Activated CD8-positive, alpha-beta memory T cell treated with anti-CD3 and anti-CD28 coated beads for 48 hours (primary cell): ENCODE data around the gene PPP1R14C.

Experiments used
- DNase-seq, 3 experiments: peaks; one replicate each; pipeline ENCODE4 v3.0.0-alpha.2; 2020; ENCODE audit warnings: low read depth in 2 of 3, low spot score in 2 of 3

The PPP1R14C gene

DNA sequence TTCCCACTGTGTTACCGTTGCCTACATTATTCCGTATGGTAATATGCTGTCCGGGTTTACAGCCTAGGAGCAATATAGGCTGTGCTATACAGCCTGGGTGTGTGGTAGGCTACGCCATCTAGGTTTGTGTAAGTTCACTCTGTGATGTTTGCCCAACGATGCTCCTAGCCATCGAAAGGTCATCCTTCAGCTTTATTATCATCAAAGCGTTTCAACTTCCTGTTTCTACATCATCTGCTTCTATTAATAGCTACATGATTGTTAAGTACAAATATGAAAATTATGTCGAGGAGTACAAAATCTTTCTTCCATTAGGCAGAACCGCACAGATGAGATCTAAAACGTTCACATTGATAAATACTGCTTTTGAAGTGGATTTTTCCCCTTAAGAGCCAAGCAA is 69.9 kb downstream of the PPP1R14C start:
- no peak for DNase-seq

DNA sequence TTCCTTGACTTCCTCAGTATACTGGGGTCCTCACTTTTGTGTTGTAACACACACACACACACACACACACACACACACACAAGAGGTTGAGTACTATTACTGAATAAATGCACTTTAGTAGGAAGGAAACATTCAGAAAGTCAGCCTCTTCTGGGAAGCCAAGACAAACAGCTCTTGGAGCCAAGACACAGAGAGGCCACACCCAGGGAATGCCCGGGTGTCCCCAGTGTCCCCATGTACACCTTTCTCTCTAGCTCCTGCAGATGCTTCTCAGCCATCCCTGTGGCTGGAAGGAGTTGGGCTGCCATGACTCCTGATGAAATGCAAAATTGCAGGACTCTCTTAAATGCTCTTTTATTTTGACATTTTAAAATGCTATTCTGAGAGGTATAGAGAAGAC is 70.5 kb downstream of the PPP1R14C start:
- no peak for DNase-seq

DNA sequence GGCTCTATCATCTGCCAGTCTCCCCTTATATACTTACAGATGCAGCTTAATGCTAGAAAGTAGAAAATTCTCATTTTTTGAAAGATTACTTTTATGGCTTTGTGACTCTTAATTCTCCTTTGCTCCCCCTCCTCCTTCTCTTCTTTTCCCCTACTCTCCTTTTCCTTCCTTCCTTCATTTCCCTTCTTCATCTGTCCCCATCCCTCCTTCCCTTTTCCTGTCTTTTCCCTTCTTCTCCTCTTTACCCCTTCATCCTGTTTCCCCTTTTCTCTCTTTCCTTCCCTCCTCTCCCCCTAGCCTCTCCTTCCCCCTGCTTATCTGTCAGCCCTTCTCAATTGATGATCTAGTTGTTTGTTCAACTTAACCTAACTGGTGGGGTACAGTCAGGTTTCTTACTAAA is 71.5 kb downstream of the PPP1R14C start:
- no peak for DNase-seq

DNA sequence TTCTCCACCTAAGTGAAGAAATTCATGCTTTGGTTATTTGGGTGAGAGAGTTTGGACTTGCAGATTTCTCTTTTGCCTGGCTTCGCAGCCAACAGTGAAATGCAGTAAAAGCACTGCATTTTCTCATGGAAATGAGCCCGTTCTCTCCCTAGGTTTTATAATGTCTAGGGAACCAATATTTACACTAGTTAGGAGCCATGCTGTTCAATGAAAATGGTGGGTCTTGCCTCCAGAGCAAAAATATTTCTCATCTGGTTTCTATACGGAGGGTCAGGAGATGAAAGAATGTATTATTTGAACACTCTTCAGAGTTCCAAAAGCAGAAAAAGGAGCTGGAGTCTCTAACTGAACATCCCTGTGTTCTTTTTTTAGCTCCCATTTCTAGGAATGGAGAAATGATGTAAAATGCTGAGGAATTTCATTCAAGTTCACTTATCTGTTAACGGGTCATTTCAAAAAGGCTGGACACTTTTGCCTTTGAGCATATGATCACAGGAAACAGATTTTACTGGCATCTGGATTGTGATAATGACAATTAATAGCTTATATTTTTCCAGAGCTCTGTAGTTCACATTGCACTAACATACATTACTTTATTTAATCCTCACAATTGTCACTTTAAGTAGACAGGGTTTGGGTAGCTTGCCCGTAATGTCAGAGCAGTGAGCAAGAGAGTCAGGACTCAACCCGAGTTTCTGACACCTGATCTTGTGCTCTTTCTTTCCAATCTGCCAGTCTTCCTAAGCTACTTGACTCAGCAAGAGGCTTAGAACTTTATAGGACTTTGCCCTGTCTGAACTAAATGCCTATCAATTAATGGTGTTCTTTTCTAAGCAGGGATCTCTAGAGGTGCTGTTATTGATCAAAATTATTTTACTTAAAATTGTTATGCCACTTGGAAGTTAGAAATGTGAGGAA is 78.0 kb downstream of the PPP1R14C start:
- no peak for DNase-seq

DNA sequence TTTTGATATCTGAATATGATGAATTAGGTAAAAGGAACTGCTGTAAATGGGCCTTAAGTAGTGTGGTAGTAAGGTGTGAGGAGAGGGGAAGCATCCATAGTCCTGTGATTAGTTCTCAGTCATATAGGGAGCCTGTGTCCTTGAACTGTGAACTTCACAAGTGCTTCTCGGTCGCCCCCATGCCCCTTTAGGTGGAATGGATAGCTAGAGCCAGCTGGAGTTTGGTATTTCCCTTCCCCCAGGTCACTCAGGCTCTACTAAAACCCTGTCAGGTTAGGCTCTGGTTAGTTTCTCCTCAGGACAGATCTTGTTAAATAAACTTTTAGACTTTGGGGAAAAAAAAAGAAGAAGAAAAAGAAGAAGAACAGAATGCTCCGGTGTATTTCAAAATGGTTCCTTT is 82.0 kb downstream of the PPP1R14C start:
- DNase-seq, result no peak

DNA sequence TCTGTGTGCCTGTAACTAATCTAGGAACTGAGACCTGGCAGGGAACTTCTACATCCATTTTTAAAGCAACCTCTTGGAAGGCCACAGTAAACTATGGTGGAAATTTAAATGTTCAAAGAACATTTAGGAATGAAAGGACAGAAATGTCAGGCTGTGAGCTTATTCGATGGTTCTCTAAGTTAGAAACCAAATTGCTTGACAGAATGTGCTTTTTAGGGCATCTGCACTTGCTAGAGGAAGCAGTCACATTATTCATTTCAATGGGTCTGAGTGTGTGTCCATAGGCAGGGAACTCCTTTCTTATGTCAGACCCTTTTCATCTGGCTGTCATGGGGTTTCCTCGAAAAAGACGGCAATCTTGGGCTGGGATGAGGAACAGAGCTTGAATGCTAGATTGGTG is 84.4 kb downstream of the PPP1R14C start:
- DNase-seq, result no peak

DNA sequence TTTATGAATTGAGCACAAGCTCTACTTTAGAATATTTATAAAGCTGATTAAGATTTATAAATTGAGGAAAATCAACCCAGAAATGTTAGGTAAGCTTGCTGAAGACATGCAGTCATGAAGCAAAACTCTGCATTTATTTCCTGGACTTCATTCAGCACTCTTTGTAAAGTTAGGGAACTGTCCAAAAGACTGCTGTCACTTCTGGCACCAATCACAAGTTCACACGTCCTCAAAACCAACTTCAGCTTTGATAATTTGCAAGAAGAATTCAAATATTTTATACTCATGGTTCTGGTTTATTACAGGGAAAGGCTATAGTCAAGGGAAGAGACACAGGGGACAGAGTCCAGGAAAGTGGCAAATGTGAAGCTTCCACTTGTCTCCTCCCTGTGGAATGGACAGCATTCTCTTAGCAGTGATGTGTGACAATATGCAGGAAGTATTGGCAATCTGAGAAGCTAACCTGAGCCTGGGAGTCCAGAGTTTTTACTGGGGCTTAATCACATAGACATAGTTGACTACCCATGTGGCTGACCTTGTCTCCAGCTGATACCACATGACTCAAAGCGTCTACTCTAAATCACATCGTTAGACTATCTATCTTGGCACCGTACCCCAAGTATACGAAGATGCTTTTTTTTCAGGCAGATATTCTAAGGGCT is 85.4 kb downstream of the PPP1R14C start:
- DNase-seq, result no peak

DNA sequence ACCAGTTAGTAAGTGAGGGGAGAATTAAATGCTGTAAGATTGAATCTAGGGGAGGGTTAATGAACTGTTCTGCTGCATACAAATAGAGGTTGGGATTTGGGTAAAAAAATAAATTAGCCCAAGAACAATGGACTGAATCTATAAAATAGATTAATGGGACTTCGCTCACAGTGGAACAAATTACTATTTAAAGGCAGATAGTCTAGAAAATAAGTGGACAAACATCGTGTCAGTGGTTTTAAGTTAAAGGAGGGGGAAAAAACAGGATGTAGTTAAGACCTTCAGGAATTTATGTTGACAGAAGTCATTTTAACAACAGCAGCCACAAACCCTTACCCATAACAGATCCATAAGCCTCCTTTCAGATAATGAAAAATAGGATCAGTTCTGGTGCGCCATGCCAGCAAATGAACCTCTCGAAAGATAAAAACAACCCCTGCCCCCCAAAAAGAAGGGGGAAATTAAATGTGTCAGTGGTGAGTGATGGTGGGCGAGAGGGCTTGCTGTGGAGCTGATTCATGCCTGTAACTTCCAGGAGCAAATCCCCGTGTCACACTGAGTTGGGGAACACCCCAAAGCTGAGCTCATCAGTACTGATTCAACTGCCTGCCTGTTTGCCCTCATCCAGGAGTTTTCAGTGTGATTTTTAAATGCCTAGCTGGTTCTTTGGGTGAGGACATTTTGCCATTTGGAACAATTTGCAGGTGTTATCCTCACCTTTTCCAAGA is 86.8 kb downstream of the PPP1R14C start:
- no peak for DNase-seq

DNA sequence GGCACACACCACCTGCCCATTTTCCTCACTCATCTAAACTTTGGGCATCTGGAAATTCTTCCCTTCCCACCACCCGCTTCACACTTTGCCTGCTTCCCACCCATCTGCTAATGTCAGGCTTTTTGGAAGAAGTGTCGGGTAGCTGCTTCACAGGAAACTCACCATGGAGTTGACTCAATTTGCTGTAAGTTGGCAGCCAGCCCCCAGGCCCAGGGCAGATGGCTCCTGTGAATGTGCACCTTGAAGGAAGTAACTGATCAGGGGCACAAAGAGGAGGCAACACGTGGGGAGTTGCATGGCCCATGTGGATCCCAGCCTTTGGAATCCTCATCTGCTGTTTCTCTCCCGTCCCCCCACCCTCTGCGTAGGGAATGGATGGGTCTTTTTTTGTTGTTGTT is 87.3 kb downstream of the PPP1R14C start:
- DNase-seq, result no peak

DNA sequence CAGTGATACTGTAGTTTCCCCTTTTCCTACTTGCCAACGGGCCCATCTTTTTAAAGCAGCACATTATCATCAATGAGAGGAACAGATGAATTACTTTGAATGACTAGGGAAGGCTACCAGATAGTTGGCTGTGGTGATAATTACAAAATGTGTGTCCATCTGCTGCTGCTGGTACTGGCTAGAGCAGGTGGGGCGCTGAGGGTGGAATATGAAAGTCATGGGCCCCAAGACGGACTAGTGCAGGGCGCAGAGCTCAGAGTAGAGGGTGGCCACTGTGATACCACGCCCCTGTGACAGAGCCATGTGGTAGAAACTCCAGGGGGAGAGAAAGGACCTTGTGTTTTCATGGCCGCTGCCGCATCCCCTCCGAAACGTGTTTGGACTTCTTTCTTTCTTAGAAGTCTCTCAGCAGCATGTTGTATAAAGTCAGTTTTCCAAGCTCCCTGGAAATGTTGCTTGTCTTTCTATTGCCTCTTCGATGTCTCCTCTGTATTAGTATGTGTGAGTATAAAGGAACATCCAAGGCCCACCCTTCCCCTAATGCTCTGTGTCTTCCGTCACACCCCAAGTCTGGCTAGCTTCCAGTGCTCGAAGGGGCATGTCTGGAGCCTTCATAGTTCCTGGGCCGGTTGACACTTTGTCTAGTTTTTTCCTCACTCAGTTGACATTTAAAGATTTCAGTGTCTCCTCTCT is 88.1 kb downstream of the PPP1R14C start:
- DNase-seq, result no peak

DNA sequence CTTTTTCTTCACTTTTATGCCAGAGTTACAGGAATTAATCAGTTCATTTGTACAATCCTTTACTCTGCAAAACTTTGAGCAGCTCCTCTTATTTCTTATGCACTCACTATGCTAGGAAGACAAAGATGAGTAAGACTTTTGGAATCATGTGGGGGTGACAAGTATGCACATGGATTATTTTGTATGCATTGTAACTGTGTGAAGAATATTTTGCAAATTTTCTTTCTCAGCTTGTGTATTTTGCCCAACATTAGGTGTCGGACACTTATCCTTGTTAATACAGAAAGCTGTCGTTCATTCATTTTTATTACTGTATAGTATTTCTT is 88.6 kb downstream of the PPP1R14C start:
- DNase-seq, result no peak

DNA sequence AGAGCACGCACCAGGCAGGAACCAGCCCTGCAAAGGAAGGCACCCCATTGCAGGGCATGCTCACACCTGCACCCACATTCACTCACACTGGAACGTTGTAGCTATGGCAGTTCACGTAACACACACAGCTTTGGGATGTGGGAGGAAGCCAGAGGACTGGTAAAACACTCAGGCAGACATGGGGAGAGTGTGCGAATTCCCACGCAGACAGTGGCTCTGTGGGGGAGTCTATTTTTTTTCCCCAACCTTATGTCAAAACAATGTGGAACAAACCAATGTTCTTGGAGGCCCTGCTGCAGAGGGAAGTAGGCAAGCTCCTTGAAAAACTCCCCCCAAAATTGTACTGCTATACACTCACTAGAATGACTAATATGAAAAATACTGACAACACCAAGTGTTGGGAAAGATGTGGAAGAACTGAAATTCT is 91.0 kb downstream of the PPP1R14C start:
- no peak for DNase-seq

DNA sequence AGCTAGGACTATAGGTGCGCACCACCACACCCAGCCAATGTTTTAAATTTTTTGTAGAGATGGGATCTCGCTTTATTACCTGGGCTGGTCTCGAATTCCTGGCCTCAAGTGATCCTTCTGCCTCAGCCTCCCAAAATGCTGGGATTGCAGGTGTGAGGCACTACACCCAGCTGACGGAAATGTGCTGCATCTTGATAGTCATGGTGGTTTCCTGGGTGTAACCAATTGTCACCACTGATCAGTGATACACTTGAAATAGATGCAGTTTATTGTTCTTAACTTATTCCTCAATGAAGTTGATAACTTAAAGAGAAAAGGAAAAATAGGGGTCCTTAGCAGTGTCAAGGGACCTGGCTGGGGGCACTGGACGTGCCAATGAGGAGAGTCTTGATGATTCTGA is 92.4 kb downstream of the PPP1R14C start:
- no peak for DNase-seq

DNA sequence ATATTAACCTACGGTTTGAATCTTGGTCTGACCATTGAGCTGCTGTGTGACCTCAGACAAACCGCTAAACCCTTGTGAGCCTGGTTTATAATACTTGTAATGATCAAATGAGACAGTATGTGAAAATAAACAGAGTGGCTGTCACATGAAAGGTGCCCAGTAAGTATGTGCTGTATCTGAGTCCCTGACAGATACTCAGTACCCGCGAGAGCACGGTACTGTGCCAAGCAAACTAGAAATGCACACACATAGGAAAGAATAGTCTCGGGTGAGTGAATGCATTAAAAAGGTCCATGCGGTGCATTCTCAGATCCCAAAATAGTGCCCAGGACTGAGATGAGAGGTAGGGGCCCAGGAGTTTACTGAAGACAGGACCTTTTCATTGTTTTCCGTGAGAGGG is 93.3 kb downstream of the PPP1R14C start:
- DNase-seq, result no peak

DNA sequence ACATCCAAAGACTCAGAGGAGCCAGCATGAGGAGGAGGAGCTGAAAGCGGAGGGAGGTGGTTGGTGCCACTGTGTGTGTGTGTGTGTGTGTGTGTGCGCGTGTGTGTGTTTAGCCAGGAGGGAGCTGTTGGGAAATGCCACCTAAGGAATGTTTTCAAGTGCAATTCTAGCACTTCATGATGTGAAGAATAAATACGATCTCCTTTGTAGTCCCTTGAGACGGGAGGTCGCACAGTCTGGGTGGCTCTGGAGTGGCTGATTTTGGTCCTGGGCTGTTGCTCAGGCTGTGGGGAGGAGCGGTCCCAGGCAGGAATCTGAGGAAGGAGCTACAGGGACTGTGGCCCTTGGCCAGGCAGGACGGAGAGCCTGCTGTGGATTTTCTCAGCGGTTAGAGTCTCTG is 93.7 kb downstream of the PPP1R14C start:
- no peak for DNase-seq

DNA sequence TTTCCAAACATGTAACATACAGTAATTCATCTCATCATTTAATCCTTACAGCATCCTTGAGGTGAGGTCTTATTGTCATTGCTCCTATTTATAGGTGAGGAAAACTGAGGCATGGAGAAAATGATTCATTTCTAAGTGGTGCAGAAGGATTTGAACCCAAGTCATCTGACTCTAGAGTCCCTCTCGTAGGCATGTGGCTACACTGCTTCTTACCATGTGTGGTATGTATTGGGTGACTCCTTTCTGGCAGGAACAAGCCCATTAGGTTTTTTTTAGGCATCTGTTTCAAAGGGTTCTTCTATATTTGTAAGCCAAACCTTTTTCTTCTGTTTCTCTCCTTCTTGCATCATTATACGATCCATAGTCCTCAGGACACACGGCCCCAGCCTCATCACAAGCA is 94.8 kb downstream of the PPP1R14C start:
- no peak for DNase-seq

DNA sequence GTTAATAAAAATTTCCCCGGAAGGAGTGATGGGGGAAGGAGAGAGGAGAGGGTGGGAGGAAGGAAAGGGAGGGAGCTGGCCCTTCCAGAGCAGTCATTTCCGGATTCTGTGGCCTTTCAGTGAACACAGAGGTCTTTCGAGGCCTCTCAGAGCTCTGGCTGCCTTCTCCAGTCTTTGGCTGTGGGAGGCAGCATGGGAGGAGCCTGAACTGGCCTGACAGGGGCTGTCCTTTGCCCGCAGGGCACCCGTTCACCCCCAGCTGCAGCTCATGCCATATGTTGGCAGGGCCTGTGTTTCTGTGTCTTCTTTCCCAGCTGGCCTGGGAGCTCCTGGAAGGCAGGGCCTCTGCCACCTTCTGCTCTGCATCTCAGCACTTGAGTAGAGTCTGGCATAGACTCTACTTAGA is 95.5 kb downstream of the PPP1R14C start:
- DNase-seq, result no peak

DNA sequence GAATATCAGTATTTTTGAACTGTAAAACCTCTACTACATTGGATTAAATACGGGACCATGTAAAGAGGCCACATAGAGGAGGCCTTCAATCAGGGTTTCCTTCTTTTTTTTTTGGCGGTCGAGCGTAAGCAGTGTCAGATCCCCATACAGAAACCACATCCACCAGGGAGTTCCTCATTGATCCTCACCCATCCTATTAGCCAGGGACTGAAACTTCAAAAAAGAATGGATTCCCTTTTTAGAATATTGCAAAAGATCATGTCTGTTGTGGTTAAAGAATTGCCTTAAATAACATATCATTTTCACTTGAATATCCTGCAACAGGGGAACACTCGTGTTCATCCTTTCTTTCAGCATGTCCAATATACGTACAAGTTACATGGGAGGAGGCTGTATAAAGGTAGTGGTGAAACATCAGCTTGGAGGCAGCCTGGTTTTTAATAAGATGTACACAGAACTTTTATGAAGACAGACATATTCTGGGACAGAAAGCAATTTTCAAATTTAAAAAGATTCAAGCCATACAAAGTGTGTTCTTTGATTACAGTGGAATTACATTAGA is 96.1 kb downstream of the PPP1R14C start:
- no peak for DNase-seq

DNA sequence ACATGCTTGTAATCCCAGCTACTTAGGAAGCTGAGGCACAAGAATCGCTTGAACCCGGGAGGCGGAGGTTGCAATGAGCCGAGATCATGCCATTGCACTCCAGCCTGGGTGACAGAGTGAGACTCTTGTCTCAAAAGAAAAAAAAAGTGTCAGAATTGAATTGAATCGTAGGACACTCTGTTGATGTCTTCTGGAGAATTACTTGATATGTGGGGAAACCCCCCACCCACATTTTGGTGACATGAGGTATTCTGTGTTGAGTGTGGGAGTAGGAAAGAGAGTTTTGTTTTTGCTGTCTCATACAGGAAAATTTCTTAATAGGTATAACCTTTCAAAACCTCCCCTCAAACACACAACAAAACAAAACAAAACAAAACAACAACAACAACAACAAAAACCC is 98.9 kb downstream of the PPP1R14C start:
- DNase-seq, result peak in 1 of 3 experiments; percentile 8

DNA sequence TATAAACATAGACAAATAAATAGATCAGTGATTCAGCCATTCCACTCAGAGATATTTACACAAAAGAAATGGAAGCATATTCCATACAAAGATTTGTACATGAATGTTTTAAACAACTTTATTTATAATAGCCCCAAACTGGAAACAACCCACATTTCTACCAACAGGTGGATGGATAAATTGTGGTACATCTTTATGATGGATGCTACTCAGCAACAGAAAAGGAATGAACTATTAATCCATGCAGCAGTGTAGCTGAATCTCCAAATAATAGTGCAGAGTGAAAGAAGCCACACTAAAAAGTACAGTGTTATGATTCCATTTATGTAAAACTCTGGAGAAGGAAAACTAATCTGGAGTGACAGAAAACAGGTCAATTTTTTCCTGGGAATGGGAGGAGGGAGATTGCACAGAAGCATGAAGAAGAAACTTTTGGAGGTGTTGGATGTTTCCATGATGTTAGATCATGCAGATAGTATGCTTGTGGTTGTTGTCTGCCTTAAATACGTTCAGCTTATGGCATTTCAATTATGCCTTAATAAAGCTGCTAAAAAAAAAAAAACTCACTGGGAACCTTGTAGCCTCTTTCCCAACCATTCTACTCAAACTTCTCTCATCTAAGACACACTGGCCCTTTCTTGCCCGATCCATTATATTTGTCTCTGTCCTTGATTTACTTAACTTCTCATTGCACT is 100.9 kb downstream of the PPP1R14C start:
- no peak for DNase-seq
